Measurements from ENCODE around the gene DHCR7.

DNA sequence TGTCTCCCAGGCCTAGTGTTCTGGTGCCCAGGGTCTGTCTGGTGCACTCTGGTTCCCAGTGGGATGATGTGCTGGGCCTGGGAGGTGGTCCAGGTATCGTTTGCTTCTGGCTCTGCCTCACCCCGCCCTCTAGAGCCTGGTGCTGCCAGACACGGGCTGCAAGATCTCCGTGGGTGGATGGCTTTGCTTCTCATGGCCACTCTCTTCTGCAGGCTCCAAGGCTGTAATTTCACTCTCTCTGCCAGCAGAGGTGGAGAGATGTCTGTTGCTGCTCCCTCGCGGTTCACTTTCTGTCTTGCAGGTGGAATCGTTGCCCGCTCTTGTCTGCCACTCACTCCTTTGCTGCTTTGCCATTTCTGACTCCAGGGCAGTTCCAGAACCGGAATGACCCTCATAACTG is 18.2 kb upstream of the DHCR7 start:
- TF ChIP-seq EP300 (IDR thresholded peaks at IDR 0.05) (no peak), CTCF (IDR thresholded peaks at IDR 0.05) (no peak), POLR2A (IDR thresholded peaks at IDR 0.05) (no peak)

Measured in ovary (tissue), 3 donors.